GM12878 (cell line): ENCODE measurements around the gene JAGN1. TPM values are rescaled to one million over a fixed set of nuclear protein-coding genes. Genes with fewer than 3 reads are reported as not detected.
A peak's percentile ranks its signal among the peaks of the same experiment; 100 is the strongest.

Experiments used
- ATF7 ChIP-seq: fragments of 450-650 bp; IDR thresholded peaks from 2 replicates; pipeline ENCODE4 v1.6.1; 2016; ENCODE audit warnings: low read depth, mild to moderate bottlenecking
- BCL3 ChIP-seq: IDR thresholded peaks from 2 replicates; pipeline ENCODE4 v1.6.1; 2011; ENCODE audit warnings: borderline replicate concordance, low read depth, mild to moderate bottlenecking, moderate library complexity, low read length; ENCODE audit not compliant: insufficient read depth, poor library complexity, severe bottlenecking
- CTCF ChIP-seq, 3 experiments: IDR thresholded peaks in 2 of 3; conservative IDR thresholded peaks in 1 of 3; 2 replicates each; pipeline ENCODE4 v1.5.1; 2011; ENCODE audit warnings: low read depth in 3 of 3, low read length in 3 of 3, mild to moderate bottlenecking in 3 of 3, control low read depth in 2 of 3, moderate library complexity in 2 of 3, inconsistent platforms in 1 of 3, mixed read lengths in 1 of 3; ENCODE audit not compliant: control insufficient read depth in 2 of 3, insufficient read depth in 1 of 3; ENCODE audit errors: extremely low read depth in 1 of 3
- ELK1 ChIP-seq: IDR thresholded peaks from 2 replicates; pipeline ENCODE4 v1.6.1; 2012; ENCODE audit warnings: low read depth, low read length, improper control_type of control experiment
- KAT2A ChIP-seq: conservative IDR thresholded peaks from 2 replicates; pipeline ENCODE4 v1.6.1; 2011; ENCODE audit warnings: low read depth, low read length; ENCODE audit not compliant: control insufficient read depth
- LARP7 ChIP-seq: fragments of 450-650 bp; IDR thresholded peaks from 2 replicates; pipeline ENCODE4 v1.6.1; 2017; ENCODE audit warnings: mild to moderate bottlenecking
- NR2C2 ChIP-seq: IDR thresholded peaks from 2 replicates; pipeline ENCODE4 v1.6.1; 2011; ENCODE audit warnings: borderline replicate concordance, low read depth; ENCODE audit not compliant: control insufficient read depth, insufficient read length
- POLR2AphosphoS2 ChIP-seq: IDR thresholded peaks from 2 replicates; pipeline ENCODE4 v1.6.1; 2011; ENCODE audit warnings: low read depth, mild to moderate bottlenecking, low read length, improper control_type of control experiment, moderate library complexity
- PRDM15 ChIP-seq: fragments of 450-650 bp; formaldehyde crosslinking; IDR thresholded peaks from 2 replicates; pipeline ENCODE4 v1.4.0; 2020; ENCODE audit warnings: mild to moderate bottlenecking, moderate library complexity
- REST ChIP-seq: IDR thresholded peaks from 2 replicates; pipeline ENCODE4 v1.6.1; 2012; ENCODE audit warnings: mild to moderate bottlenecking, low read depth, low read length
- SIX5 ChIP-seq: IDR thresholded peaks from 2 replicates; pipeline ENCODE4 v1.6.1; 2011; ENCODE audit warnings: mild to moderate bottlenecking, low read depth, low read length, moderate library complexity; ENCODE audit not compliant: severe bottlenecking
- SMARCA5 ChIP-seq: fragments of 450-650 bp; IDR thresholded peaks from 2 replicates; pipeline ENCODE4 v1.6.1; 2017; ENCODE audit warnings: mild to moderate bottlenecking
- SRF ChIP-seq, 2 experiments: IDR thresholded peaks; 2 replicates each; pipeline ENCODE4 v1.6.1; 2011; ENCODE audit warnings: low read depth in 2 of 2, low read length in 2 of 2, mild to moderate bottlenecking in 1 of 2, moderate library complexity in 1 of 2
- SUPT20H ChIP-seq: IDR thresholded peaks from 2 replicates; pipeline ENCODE4 v1.6.1; 2011; ENCODE audit warnings: low read depth, mild to moderate bottlenecking, low read length, moderate library complexity, borderline replicate concordance; ENCODE audit not compliant: control insufficient read depth
- ZNF207 ChIP-seq: fragments of 450-650 bp; IDR thresholded peaks from 2 replicates; pipeline ENCODE4 v1.6.1; 2014; ENCODE audit warnings: antibody characterized with exemption, mild to moderate bottlenecking, borderline replicate concordance
- polyA plus RNA-seq, 11 experiments: library from polyadenylated mRNA; depleted of rRNA in 4 of 11; unstranded in 6 of 11; stranded (reverse) in 5 of 11; fragments of >200 nt; fragmentation: Nextera tagmentation in 4 of 11; fragmentation: Illumina TruSeq in 1 of 11; extraction: Ambion mirVana in 4 of 11; extraction: Trizol in 1 of 11; gene quantifications; 1 replicate in 1 of 11; 2 replicates in 10 of 11; pipeline versions ENCODE4 v1.2.1 to v1.2.3, GENCODE V29; 2011 to 2016; ENCODE audit warnings: inconsistent platforms in 2 of 11, missing spikeins in 2 of 11, low read depth in 1 of 11
- total RNA-seq, 4 experiments: library from RNA; depleted of rRNA in 3 of 4; stranded (reverse); fragments of >200 nt in 3 of 4; fragmentation: Illumina TruSeq in 1 of 4; extraction: Trizol in 1 of 4; gene quantifications; 2 replicates each; pipeline versions ENCODE4 v1.2.1 to v1.2.3, GENCODE V29; 2013 to 2021

The JAGN1 gene
- total and polyA plus RNA-seq, 10 of the 15 experiments (the other 5 are each of a cell fraction or from before 2014, with no cell fraction given), result 23.3 to 56.0 (median 35.4) TPM

- TF ChIP-seq ELK1, result no peak
- TF ChIP-seq REST, result no peak
- peak; percentile 78; the same call in 1 of the 2 replicates for TF ChIP-seq SMARCA5
- no peak for TF ChIP-seq NR2C2
- no peak for TF ChIP-seq ATF7
- peak in 1 of 3 experiments; percentile 45; a peak in 3 of 6 replicates for TF ChIP-seq CTCF (IDR thresholded peaks at IDR 0.05 in 2 of 3, conservative IDR thresholded peaks at IDR 0.05 in 1 of 3; ENCODE audit: control insufficient read depth in 2 of 3, extremely low read depth in 1 of 3, insufficient read depth in 1 of 3, low read depth in 3 of 3, low read length in 3 of 3)
- TF ChIP-seq LARP7, result peak; percentile 92
- TF ChIP-seq POLR2AphosphoS2, result no peak
- no peak for TF ChIP-seq SUPT20H
- no peak for TF ChIP-seq PRDM15 (CRISPR knock-in tag)
- no peak for TF ChIP-seq KAT2A
- TF ChIP-seq BCL3, result no peak
- no peak for TF ChIP-seq SRF (IDR thresholded peaks at IDR 0.05; ENCODE audit: low read depth in 2 of 2, low read length in 2 of 2)
- TF ChIP-seq ZNF207, result 0 out of 2 replicates have a peak, but pooled peaks have one; percentile 21
- TF ChIP-seq SIX5, result no peak
Observed at GRCh38 chr3:9915254-9916141, 25.1 kb downstream of the JAGN1 start (continued).
